NCI-H187 treated with DMSO at 0.1 percent for 48 hours (cell line): ENCODE data around the gene CTNS.

Source experiments
- DNase-seq: peaks from one replicate; lab custom pipeline; 2025; lab: John Stamatoyannopoulos, UW

Gene CTNS

DNA sequence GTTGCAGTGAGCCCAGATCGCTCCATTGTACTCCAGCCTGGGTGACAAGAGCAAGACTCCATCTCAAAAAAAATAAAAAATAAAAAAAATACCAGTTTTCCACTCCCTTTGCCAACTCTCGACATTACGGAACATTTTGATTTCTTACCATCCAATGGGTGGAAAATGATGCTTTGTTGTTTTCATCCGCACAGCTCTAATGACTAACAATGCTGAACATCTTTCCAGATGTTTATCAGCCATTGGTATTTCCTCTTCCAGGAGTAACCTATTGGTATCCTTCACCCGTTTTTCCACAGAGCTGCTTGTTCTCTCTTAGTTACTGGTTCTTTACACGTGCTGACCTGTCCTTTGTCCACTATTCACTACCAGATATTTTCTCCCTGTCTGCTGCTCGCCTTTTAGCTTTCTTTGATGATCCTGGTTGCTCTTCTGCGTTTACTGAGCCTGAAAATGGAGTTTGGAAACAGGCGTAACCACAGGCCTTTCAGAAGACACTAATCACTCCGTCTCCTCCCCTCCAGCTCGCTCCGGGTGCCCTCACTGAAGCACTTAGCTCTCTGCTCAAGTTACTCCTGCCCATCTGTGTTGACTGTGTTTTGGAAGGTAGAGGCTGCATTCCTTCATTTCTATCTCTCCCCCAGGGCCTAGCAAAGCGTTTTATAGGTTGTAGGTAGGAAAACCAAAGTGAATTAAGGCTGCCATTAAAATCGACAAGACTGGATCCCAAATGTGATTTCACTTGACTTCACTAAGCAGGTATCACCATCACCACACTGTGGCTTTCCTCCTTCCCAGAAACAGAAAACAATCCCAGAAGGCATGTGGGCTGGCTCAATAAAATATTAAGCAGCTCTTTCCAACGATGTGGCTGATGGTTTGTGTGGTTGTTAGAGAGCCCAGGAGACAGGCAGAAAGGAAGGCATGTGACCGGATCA lies 9.5 kb upstream of the CTNS start:
- DNase-seq = no peak

DNA sequence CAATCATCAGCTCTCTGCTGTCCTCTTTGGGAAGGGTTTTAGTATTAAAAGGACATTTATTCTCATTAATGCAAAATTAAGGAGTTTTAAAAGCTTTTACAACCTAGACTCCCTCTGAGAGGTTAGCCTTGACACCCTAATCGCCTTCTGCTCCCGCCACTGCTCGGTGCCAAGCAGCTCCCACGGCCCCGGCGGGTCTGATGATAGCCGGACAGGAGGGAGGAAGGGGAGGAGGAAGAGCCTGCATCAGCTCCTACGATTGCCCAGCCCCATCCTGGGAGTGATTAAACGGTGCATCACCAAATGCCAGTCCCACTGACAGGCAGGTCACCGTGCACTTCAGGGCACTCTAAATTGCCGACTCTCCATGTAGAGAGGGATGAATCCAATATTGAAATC lies 8.8 kb upstream of the CTNS start:
- DNase-seq = no peak

DNA sequence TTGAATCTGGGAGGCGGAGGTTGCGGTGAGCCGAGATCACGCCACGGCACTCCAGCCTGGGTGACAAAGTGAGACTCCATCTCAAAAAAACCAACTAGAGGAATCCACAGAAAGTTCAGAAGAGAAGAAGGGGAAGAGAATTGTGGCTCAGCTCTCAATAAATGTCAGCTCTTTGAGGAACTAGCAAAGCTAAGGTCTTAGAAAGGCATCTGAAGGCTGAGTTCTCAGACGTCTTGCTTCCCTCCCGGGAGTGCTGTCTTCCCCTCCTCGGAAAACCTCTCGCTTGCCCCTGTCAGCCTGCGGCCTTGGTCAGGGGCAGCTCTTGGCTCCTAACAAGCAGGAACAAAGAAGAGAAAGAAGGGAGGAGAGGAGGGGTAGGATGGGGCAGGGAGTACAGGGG lies 5.8 kb upstream of the CTNS start:
- DNase-seq = no peak

DNA sequence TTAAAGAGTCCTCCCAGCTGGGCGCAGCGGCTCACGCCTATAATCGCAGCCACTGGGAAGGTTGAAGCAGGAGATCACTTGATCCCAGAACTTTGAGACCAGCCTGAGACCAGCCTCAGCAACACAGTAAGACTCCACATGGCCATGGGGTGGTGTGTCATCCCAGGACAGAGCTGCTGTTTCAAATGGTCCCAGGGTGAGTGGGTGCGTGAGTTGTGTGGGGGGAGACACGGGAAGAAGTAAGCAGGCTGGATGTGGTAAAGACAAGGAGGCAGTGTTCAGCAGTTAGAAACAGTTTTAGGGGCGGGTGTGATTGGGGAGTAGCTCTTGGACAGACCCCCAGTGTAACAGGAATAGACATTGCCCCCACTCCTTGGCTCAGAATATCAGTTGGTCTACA lies 4.3 kb upstream of the CTNS start:
- DNase-seq = no peak

DNA sequence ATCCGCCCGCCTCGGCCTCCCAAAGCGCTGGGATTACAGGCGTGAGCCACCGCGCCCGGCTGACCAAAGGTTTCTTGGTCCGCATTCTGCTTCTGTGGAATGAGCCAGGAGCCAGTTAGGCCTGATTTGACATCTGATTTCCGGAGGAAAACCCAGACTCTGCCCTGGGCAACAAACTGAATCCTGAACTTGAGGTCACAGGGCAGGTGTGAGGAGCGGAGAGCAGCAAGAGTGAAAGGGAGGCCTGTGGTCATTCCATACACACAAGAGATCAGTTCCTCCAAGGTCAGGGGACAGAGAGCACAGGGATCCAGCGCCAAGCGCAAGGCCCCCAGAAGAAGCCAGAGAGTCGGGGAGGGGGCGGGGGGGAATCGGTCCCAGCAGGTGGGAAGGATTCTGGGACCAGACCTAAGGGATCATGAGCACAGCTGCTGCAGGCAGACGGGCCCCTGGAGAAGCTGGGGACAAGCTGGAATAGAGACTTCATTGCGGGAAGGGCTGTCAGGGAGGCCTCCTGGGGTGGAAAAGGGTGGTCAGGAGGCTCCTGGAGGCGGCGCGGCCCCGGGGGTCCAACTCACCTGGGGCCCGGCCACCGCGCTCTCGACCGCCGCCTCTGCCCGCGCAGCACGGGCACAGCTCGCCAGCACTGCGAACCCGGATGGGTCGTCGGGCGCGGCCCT lies 946 bp upstream of the CTNS start:
- no peak for DNase-seq

DNA sequence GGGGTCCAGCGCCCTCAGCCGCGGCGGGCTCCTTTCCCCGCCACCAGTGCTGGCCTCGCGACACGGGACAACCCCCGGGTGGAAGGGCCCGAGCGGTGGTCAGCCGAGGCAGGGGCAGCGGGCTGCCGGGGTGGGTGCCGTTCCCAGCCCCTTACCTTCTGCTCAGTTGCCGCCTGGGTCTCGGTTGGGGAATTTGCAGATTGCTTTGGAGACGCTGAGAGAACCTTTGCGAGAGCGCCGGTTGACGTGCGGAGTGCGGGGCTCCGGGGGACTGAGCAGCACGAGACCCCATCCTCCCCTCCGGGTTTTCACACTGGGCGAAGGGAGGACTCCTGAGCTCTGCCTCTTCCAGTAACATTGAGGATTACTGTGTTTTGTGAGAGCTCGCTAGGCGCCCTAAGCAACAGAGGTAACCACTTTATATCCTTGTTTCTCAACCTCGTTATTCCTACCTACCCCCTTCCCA lies 381 bp downstream of the CTNS start:
- DNase-seq = no peak

DNA sequence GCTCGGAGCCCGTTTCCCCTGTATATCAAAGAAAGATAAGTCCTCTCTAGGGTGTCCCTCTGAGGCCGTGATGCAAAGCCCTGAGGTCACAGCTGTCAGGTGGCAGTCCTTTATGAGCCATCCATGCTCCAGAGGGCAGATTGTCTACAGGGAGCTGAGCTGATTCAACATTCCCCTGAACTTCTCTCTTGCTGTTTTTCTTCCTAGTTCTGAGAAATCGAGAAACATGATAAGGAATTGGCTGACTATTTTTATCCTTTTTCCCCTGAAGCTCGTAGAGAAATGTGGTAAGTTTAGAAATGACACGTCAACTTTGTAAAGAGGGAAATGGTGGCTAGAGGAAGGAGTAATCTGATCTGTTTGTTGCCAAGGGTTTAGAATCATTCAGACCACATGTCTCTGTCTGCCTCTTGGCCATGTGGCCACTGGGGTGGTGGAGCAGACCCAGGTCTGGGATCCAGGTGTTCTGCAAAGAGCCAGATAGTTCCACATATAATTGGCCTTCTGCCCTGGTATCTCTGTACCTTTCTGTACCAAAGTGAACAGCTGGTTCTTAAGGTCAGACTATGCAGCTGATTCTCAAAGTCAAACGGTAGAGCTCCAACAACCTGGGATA lies 3.5 kb downstream of the CTNS start:
- no peak for DNase-seq

DNA sequence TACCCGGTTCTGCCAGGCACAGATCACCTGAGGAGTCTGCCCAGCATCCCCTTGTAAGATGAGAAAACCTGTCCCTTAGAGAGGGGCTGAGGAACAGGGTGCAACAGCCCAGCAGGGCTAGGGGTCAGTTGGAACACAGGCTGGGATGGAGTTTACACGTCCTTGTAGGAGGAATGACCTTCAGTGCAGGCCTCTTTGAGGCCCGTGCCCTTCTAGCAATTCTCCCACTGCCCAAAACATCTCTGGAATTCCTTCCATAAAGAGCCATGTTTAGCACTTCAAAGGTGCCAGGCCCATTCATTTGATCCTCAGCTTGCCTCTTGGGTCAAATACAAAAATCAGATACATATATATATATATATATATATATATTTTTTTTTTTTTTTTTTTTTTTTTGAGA lies 4.5 kb downstream of the CTNS start:
- DNase-seq = no peak

DNA sequence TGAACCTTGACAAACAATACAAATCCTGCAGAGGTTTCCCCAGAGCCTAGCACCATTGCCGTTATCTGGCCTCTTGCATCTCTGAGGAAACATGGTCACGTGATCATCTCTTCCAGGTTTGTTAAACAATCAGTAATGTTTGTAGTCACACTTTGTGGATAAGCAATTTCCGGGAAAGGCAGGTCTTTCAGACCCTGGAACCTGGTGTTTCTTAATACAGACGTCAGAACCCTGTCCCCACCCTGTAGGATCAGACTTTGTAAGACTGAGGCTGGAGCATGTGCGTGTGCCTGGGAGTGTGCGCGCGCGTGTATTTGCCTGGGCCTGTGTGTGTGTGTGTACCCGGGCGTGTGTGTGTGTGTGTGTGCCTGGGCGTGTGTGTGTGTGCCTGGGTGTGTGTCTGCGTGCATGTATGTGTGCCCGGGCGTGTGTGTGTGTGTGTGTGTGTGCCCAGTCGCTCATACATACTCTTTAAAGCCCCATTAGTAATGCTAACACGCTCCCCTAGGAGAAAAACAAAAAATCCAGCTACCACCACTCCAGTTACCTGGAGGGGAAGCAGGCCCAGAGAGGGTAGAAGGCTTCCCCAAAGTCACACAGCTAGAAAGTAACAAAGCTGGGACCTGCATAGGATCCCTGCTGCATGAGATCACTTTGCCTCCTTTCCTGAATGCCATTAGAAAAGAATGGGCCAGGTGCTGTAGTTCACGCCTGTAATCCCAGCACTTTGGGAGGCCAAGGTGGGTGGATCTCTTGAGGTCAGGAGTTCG lies 5.3 kb downstream of the CTNS start:
- no peak for DNase-seq

DNA sequence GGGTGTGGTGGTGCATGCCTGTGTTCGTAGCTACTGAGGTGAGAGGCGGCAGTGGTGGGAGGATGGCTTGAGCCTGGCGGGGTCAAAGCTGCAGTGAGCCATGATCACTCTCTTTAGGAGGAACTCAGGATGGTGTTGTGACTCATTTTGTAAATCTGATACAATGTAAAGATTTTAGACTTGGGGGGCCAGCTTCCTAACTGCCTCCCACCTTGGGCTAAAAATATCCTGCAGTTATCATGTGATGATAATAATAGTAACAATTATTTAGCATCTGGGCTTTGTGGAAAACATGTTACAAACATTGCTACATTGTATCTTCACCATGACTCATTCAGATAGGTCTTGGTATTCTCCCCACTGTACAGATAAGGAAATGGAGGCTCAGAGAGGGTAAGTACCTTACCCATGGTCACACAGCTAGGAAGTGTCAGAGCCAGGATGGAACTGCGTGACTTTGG lies 7.4 kb downstream of the CTNS start:
- no peak for DNase-seq

DNA sequence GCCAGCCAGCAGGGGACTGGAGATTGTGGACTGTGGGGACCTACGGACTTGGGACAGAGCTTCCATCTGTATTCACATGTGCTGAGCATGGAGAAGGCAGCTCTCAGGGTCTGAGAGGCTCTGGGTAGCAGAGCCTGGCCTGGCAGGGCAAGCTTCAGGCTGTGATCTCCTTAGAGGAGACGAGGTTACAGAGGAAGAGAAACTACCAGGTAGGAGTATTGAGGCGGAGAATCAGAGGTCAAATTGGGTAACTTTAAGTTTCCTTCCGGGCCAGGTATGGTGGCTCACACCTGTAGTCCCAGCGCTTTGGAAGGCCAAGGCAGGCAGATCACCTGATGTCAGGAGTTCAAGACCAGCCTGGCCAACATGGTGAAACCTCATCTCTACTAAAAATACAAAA lies 8.8 kb downstream of the CTNS start:
- DNase-seq = no peak

DNA sequence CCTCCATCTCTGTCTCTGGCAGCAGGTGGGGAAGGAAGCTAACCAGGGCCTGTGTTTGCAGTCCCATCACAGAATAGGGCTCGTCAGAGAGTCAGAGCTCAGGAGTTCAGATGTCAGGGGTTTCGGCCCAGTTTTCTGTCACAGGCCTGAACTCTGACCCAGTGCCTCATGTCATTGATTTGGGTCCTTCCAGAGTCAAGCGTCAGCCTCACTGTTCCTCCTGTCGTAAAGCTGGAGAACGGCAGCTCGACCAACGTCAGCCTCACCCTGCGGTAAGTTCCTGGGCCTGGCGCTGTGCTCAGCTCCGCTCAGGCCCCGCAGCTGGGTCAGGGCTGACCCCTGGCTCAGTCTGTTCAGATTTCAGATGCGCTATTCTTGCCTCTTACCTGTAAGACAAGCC lies 10.7 kb downstream of the CTNS start:
- no peak for DNase-seq

DNA sequence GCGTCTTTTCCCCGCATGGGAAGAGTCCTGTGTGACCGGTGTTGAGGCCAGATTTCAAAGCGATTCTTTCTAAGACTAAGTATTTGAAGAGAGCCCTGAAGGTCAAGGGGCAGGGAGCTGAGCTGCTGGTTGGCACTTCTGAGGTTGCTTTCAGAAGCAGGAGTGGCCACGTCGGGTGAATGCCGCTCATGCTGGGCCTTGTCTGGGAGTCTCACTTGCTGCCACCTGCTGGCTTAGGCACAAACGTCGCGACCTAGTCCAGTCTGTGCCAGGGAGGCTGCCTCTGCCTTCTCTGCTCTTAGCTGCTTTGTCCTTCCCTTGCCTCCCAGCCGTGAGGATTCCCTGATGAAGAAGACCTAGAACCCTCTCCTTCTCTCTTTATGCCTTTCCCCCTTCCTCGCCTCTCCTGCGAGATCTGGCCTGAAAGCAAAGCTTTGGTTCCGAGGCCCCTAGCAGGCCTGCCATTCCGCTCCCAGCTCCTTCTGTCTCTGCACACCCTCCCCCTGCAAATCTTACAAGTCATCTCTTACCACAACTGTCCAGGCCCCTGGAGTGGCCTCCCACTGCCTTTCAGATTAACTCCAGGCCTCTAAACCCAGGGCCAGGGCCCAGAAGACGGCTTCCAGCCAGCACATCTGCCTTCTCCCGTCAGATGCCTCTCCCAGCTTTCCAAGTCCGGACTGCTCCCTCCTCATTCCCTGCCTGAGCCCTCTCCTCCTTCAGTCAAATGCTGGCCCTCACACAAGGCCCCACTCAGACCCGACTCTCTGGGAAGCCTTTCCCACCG lies 11.4 kb downstream of the CTNS start:
- no peak for DNase-seq

DNA sequence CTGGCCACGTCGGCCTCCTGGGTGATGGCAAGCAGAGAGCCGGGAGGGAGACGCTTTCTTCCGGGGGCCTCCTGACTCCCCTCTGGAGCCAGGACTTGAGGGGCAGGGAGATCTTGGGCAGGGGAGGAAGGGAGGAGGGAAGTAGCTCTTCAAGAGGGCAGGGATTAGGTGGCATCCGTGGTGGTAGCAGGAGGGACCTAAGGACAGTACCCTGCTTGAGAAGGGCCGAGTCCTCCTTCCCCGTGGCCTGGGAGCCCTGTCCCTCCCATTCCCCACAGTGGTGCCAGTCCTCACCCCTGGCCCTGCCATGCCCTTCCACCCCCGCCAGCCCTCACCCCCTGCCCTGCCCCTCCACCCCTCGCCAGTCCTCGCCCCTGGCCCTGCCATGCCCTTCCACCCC lies 19.2 kb downstream of the CTNS start:
- DNase-seq = no peak

DNA sequence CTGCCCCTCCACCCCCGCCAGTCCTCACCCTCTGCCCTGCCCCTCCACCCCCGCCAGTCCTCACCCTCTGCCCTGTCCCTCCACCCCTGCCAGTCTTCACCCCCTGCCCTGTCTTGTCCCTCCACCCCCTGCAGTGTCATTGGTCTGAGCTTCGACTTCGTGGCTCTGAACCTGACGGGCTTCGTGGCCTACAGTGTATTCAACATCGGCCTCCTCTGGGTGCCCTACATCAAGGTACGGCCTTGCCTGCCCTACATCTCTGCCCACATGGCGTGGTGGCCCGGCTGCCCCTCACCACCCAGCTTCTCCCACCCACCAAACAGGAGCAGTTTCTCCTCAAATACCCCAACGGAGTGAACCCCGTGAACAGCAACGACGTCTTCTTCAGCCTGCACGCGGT lies 19.8 kb downstream of the CTNS start:
- no peak for DNase-seq

DNA sequence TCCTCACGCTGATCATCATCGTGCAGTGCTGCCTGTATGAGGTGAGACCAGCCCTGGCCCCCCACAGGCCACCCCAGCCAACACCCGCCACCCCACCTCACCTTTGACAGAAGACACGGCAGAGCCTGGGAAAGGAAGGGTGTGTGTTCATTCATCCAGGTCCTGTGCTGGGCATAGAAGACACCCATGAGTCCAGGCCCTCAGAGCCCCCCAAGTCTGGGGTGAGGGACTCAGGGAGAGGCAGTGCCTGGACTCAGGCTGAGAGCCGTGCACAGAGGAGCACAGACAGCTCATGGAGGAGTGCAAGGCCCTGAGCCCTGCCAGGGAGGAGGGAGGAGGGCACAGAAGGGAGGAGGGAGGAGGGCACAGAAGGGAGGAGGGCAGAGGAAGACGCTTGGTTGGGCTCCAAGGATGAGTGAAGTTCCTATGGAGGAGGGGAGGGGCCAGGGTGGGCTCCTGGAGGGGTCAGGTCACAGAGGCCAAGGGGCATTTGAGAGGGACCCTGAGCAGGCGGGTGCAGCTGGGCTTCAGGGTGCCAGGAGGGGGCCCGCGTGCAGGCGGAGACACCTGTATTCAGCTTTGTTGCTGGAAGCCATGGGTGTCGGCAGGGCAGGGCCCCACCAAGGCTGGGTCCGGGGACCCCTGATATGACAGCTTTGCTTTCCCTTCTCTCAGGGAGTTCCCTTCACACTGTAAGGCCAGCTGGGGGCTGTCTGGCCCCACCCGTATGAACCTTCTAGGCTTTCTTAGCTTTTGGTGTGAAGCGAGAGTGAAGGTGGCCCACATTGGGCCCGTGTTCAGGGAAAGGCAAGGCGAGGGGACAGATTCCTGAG lies 20.4 kb downstream of the CTNS start:
- no peak for DNase-seq

DNA sequence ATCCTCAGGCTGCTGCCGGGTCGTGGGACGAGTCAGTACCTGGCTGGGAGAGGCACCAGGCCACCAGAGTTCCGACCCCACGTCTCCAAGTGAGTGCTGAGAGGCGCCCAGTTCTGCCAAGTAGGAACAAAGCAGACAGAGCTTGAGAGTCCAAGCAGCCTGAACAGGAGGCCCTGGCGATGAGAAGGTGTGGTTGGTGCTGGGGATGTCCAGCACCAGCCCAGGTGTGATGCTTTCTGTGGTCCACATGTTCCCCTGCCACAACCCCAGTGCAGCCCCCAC lies 21.0 kb downstream of the CTNS start:
- DNase-seq = no peak

DNA sequence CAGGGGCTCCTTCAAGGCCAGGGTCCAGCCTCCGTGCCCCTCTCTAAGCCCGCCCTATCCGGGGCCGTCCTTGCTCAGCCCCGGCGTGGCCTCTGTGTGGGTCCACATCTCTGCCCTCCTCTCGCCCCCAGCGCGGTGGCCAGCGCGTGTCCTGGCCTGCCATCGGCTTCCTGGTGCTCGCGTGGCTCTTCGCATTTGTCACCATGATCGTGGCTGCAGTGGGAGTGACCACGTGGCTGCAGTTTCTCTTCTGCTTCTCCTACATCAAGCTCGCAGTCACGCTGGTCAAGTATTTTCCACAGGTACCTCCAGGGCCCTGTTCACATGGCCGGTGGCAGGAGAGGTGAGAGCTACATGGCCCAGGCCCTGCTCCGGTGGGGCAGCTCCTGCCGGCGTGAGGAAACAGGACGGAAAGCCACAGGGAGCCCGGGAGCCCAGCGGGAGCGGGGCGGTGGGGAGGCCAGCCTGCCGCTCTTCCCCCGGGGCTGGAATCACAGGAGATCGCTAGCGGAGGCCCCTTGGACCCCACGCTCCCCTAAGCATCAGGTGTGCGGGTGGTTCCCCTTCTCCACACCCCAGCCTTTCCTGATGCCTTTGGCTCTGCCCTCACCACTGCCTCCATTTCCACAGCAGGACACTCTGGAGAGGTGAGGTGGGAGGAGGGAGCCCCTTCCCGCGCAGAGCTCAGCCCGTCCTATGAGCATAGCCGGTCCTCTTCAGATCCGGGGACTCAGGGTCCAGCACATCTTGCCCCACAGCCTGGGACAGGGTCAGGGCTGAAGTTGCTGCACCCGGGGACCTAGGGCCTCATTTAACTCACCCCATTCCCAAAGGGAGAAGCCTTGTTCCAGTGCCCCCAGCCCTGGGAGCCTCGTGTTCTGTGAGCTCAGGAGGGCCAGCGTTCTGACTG lies 21.6 kb downstream of the CTNS start:
- DNase-seq = no peak

DNA sequence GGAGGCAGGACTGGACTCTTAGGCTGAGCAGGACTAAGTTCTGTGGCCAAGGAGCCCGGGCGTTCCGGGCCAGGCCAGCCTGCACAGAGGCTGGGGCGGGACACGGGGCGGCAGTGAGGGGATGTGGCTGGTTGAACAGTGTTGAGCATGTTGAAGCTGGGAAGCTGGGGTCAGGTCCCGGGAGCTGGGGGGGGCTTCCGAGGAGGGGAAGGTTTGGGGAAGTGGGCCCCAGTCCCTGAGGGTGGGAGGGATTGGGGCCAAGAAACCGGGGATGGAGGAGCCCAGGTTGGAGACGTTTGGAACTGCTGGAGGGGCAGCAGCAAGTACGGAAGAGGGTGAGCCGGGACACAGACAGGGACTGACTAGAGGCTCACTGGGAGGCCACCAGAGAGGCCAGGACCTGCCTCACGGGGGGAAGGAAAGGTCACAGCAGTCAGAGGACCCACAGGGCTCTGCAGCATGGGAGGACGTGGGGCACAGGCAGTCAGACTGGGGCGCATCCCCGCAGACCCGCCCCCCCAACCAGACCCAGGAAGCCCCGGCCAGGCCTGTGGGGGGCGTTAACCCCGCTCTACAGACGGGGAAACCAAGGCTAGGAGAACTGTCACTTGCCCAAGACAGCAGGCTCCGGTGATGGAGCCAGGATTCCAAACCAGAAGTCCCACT lies 22.4 kb downstream of the CTNS start:
- no peak for DNase-seq
